Lower leg skin (tissue), 4 donors: ENCODE results near the gene PELI3. TPM values are rescaled to one million over a fixed set of nuclear protein-coding genes. Genes with fewer than 3 reads are reported as not detected.

Experiments used
- DNase-seq, 2 donors: peaks; one replicate each; pipeline ENCODE4 v3.0.0-alpha.2; 2019; ENCODE audit warnings: low spot score in 2 of 2
- H3K4me3 ChIP-seq: fragments of 200-600 bp; sonication (generic); 2 replicates; pipeline ENCODE4 v1.5.1; 2017; ENCODE audit warnings: mild to moderate bottlenecking, low read depth; ENCODE audit not compliant: poor library complexity, severe bottlenecking
- CTCF ChIP-seq, 3 donors: fragments of 450-650 bp; IDR thresholded peaks; one replicate each; pipeline ENCODE4 v1.5.1; 2016; ENCODE audit warnings: antibody characterized with exemption in 3 of 3, mild to moderate bottlenecking in 3 of 3, moderate library complexity in 2 of 3
- POLR2A ChIP-seq, 2 donors: fragments of 450-650 bp; IDR thresholded peaks; one replicate each; pipeline ENCODE4 v1.6.1; 2016 to 2017; ENCODE audit warnings: antibody characterized with exemption in 2 of 2, mild to moderate bottlenecking in 1 of 2, moderate library complexity in 1 of 2
- WGBS, 2 donors: methylation state at CpG; one replicate each; pipeline ENCODE4 v1.1.5; 2018; 5-methylcytosine and 5-hydroxymethylcytosine counted together
- intact Hi-C: fragments of 100-400 bp; cut with DNase I; formaldehyde crosslinking; loops from one replicate; pipeline ENCODE4 v1.15.0; 2023; ENCODE audit warnings: low total_unique reads
- total RNA-seq, 4 donors: library from RNA; depleted of rRNA; stranded (reverse); fragments of >200 nt; gene quantifications; one replicate each; pipeline ENCODE4 v1.1.0, GENCODE V29; 2016

Gene PELI3
- total RNA-seq, 4 donors from 2014 or later, result 14.3 to 22.0 (median 17.1) TPM

- no peak for DNase-seq
- intact Hi-C loops, result no loop called here
- H3K4me3 ChIP-seq, result no peak overlapping the region
- TF ChIP-seq POLR2A (IDR thresholded peaks at IDR 0.05) (no peak), CTCF (IDR thresholded peaks at IDR 0.05) (no peak)
Measured at GRCh38 chr11:66447012-66447411, 19.7 kb upstream of the PELI3 start.

GRCh38 chr11:66448523-66448922 is 18.2 kb upstream of the PELI3 start:
- 72 to 78% methylated on average over 4 of the region's 4 CpGs for WGBS, 2 donors
- intact Hi-C loops, result no loop called here
- no peak for TF ChIP-seq POLR2A (IDR thresholded peaks at IDR 0.05)
- no peak for TF ChIP-seq CTCF (IDR thresholded peaks at IDR 0.05)
- H3K4me3 ChIP-seq, result no peak overlapping the region
- DNase-seq, result no peak

GRCh38 chr11:66450560-66450959 is 16.1 kb upstream of the PELI3 start:
- no peak for TF ChIP-seq POLR2A (IDR thresholded peaks at IDR 0.05)
- TF ChIP-seq CTCF (IDR thresholded peaks at IDR 0.05), result no peak
- intact Hi-C loops, result no loop called here
- WGBS, 2 donors, result 70 to 73% methylated on average over 4 of the region's 4 CpGs
- no peak overlapping the region for H3K4me3 ChIP-seq
- DNase-seq, result no peak

GRCh38 chr11:66451663-66452062 is 15.0 kb upstream of the PELI3 start:
- intact Hi-C loops, result no loop called here
- no peak for DNase-seq
- H3K4me3 ChIP-seq, result no peak overlapping the region
- WGBS, 2 donors, result 87 to 90% methylated on average over 4 of the region's 4 CpGs
- TF ChIP-seq POLR2A (IDR thresholded peaks at IDR 0.05), result no peak

GRCh38 chr11:66454247-66454646 is 12.5 kb upstream of the PELI3 start:
- TF ChIP-seq CTCF (IDR thresholded peaks at IDR 0.05), result no peak
- TF ChIP-seq POLR2A (IDR thresholded peaks at IDR 0.05), result no peak
- no peak for DNase-seq
- no peak overlapping the region for H3K4me3 ChIP-seq
- intact Hi-C loops, result no loop called here
- 28 to 34% methylated on average over 6 of the region's 6 CpGs for WGBS, 2 donors

GRCh38 chr11:66454828-66455227 is 11.9 kb upstream of the PELI3 start:
- 61 to 72% methylated on average over 3 of the region's 3 CpGs for WGBS, 2 donors
- DNase-seq, result no peak
- intact Hi-C loops, result no loop called here
- H3K4me3 ChIP-seq, result no peak overlapping the region
- TF ChIP-seq CTCF (IDR thresholded peaks at IDR 0.05) (no peak), POLR2A (IDR thresholded peaks at IDR 0.05) (no peak)
